HFFc6 (cell line): ENCODE data around the gene ABI1. TPM values are rescaled to one million over a fixed set of nuclear protein-coding genes. Genes with fewer than 3 reads are reported as not detected.

Source experiments
- DNase-seq: peaks from one replicate; pipeline ENCODE4 v3.0.0-alpha.2; 2018
- H3K27ac Mint-ChIP-seq: 2 replicates; pipeline ENCODE4 v1.8.0; 2020; ENCODE audit warnings: mild to moderate bottlenecking, mixed read lengths
- H3K27me3 Mint-ChIP-seq: 2 replicates; pipeline ENCODE4 v1.8.0; 2021; ENCODE audit warnings: mild to moderate bottlenecking, moderate library complexity, mixed read lengths; ENCODE audit not compliant: insufficient read depth
- H3K36me3 Mint-ChIP-seq: 2 replicates; pipeline ENCODE4 v1.8.0; 2021; ENCODE audit warnings: low read depth, mixed read lengths
- H3K4me1 Mint-ChIP-seq: 2 replicates; pipeline ENCODE4 v1.8.0; 2020; ENCODE audit warnings: low read depth, mixed read lengths
- H3K4me3 Mint-ChIP-seq: 2 replicates; pipeline ENCODE4 v1.8.0; 2020; ENCODE audit warnings: mild to moderate bottlenecking, moderate library complexity, mixed read lengths
- H3K9me3 Mint-ChIP-seq: 2 replicates; pipeline ENCODE4 v1.8.0; 2020; ENCODE audit warnings: mild to moderate bottlenecking, mixed read lengths
- CTCF ChIP-seq: fragments of 200-600 bp; sonication (generic); IDR thresholded peaks from 2 replicates; pipeline ENCODE4 v1.5.0; 2021; ENCODE audit warnings: antibody characterized with exemption, mild to moderate bottlenecking
- total RNA-seq, 6 experiments: library from RNA; stranded (reverse); fragmentation: NEBNext Ultra II Directional; extraction: Animal tissue kit (Norgen Biotek cat#: 25700); gene quantifications; 2 replicates in 1 of 6; 3 replicates in 5 of 6; pipeline ENCODE4 v1.2.3, GENCODE V29; 2021

The ABI1 gene
- total RNA-seq, 6 experiments from 2014 or later = 48.0 to 56.5 (median 53.3) TPM

DNA sequence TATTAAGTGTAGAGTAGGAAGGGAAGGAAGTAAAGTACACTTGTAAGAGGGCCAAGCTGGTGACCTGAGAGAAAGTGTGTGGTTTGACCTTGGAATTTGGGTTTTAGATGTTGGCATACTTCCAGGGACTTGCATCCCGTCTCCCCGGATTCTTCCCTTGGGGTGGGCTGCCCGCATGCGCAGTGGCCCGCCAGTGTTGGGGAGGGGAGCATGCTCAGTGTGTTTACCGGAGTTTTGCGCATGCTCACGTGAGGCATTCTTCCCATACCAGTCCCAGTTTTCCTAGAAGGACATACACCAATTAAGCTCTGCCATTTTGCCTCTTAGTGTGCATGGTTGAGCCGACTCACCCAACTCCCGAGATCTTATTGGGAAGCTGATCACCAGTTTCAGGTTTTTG, 153.8 kb downstream of the ABI1 start:
- Mint-ChIP-seq H3K4me3 (no peak overlapping the region), H3K27me3 (no peaks in the 10 kb centered on the region), H3K9me3 (no peaks in the 10 kb centered on the region), H3K4me1 (peaks cover 13% of the 10 kb centered on the region), H3K27ac (no peak overlapping the region), H3K36me3 (peaks cover 29% of the 10 kb centered on the region)
- TF ChIP-seq CTCF = no peak
- no peak for DNase-seq

DNA sequence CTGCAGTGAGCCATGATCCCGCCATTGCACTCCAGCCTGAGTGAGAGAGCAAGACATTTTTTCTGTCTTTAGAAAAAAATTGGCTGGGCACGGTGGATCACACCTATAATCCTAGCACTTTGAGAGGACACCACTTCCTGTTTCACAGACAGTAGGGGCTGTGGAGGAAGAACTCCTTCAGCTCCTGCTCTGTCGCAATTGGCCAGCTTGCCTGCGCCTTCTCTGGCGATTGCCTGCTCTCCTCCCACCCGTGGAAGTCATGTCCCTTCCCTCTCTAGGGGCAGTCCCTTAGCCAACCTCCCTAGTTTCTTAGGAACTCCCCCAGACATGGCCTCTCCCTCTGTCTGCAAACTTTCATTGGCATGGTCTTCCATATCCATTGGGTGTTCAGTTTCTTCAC, 154.6 kb downstream of the ABI1 start:
- Mint-ChIP-seq H3K36me3 (peaks cover 33% of the 10 kb centered on the region), H3K27me3 (no peaks in the 10 kb centered on the region), H3K9me3 (no peaks in the 10 kb centered on the region), H3K27ac (no peak overlapping the region; the same call in 1 of the 2 replicates), H3K4me3 (no peak overlapping the region), H3K4me1 (peaks cover 14% of the 10 kb centered on the region)
- no peak for DNase-seq
- no peak for TF ChIP-seq CTCF

DNA sequence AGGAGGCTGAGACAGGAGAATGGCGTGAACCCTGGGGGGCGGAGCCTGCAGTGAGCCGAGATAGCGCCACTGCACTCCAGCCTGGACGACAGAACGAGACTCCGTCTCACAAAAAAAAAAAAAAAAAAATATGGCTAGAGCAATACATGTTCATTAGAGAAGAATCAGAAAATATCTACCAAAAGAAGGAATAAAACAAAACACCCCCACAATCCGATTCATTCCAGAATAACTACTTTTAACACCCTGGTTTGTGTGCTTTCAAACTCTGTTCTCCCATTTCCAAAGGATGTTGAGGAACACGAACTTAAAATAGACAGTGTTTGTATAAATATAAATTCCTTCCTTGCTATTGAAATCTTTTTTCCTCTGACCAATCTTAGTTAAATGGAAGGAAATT, 156.8 kb downstream of the ABI1 start:
- Mint-ChIP-seq H3K36me3 (peaks cover 41% of the 10 kb centered on the region), H3K9me3 (no peaks in the 10 kb centered on the region), H3K4me1 (peaks cover 24% of the 10 kb centered on the region), H3K27me3 (no peaks in the 10 kb centered on the region), H3K27ac (no peak overlapping the region), H3K4me3 (no peak overlapping the region)
- no peak for TF ChIP-seq CTCF
- DNase-seq = no peak

- no peak overlapping the region for H3K4me3 Mint-ChIP-seq
- peaks cover 33% of the 10 kb centered on the region for H3K4me1 Mint-ChIP-seq
- no peak overlapping the region for H3K27ac Mint-ChIP-seq
- no peaks in the 10 kb centered on the region for H3K27me3 Mint-ChIP-seq
- H3K36me3 Mint-ChIP-seq = peaks cover 41% of the 10 kb centered on the region
- DNase-seq = no peak
- H3K9me3 Mint-ChIP-seq = no peaks in the 10 kb centered on the region
- no peak for TF ChIP-seq CTCF
These were observed 157.7 kb downstream of the ABI1 start for GRCh38 chr10:26703096-26703495.

DNA sequence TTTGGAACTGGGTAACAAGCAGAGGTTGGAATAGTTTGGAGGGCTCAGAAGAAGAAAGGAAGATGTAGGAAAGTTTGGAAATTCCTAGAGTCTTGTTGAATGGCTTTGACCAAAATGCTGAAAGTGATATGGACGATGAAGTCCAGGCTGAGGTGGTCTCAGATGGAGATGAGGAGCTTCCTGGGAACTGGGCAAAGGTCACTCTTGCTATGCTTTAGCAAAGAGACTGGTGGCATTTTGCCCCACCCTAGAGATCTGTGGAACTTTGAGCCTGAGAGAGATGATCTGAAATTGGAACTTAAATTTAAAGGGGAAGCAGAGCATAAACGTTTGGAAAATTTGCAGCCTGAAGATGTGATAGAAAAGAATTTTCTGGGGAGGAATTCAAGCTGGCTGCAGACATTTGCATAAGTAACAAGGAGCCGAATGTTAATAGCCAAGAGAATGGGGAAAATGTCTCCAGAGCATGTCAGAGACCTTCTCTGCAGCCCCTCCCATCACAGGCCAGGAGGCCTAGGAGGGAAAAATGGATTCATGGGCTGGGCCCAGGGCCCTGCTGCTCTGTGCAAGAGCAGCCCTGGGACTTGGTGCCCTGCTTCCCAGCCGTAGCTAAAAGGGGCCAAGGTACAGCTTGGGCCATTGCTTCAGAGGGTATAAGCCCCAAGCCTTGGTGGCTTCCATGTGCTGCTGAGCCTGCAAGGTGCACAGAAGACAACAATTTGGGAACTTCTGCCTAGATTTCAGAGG, 159.7 kb downstream of the ABI1 start:
- H3K36me3 Mint-ChIP-seq = peaks cover 20% of the 10 kb centered on the region
- no peak overlapping the region for H3K4me3 Mint-ChIP-seq
- TF ChIP-seq CTCF = no peak
- no peaks in the 10 kb centered on the region for H3K9me3 Mint-ChIP-seq
- H3K4me1 Mint-ChIP-seq = peaks cover 41% of the 10 kb centered on the region
- no peak overlapping the region for H3K27ac Mint-ChIP-seq
- DNase-seq = no peak
- H3K27me3 Mint-ChIP-seq = no peaks in the 10 kb centered on the region
